Activated CD4-positive, alpha-beta memory T cell treated with anti-CD3 and anti-CD28 coated beads, Interleukin-2, amount 10 ng/mL, durations not matched to agents 7 days and 5 days (primary cell): Measurements from ENCODE around the gene SCN8A. TPM values are rescaled to one million over a fixed set of nuclear protein-coding genes. Genes with fewer than 3 reads are reported as not detected.
A peak's percentile ranks its signal among the peaks of the same experiment; 100 is the strongest.

Experiments
- CTCF ChIA-PET: fragments of 350-600 bp; sonication (Branson Sonifier 250); formaldehyde crosslinking; loops from one replicate; lab custom pipeline; 2021; ENCODE audit warnings: antibody characterized with exemption, inconsistent platforms; lab: Charles Lee
- POLR2A ChIA-PET: fragments of 350-600 bp; sonication (Branson Sonifier 250); formaldehyde crosslinking; loops from one replicate; lab custom pipeline; 2021; ENCODE audit warnings: antibody characterized with exemption; lab: Charles Lee
- DNase-seq: peaks from one replicate; pipeline ENCODE4 v3.0.0-alpha.2; 2020
- H3K27ac Mint-ChIP-seq: one replicate; pipeline ENCODE4 v1.8.0; 2021; ENCODE audit warnings: mild to moderate bottlenecking, mixed read lengths
- H3K27me3 Mint-ChIP-seq: one replicate; pipeline ENCODE4 v1.8.0; 2021; ENCODE audit warnings: mixed read lengths
- H3K36me3 Mint-ChIP-seq: one replicate; pipeline ENCODE4 v1.8.0; 2021; ENCODE audit warnings: low read depth, mixed read lengths
- H3K4me1 Mint-ChIP-seq: one replicate; pipeline ENCODE4 v1.8.0; 2021; ENCODE audit warnings: mixed read lengths
- H3K4me3 Mint-ChIP-seq: one replicate; pipeline ENCODE4 v1.8.0; 2021; ENCODE audit warnings: mild to moderate bottlenecking, mixed read lengths
- H3K9me3 Mint-ChIP-seq: one replicate; pipeline ENCODE4 v1.8.0; 2021; ENCODE audit warnings: mixed read lengths
- total RNA-seq, 2 experiments: library from RNA; stranded (reverse); gene quantifications; one replicate each; pipeline ENCODE4 v1.2.3, GENCODE V29; 2021

The SCN8A gene
- total RNA-seq, 2 experiments from 2014 or later: 0.33 to 0.58 TPM

GRCh38 chr12:51841727-51842126 lies 250.7 kb downstream of the SCN8A start:
- no peak for DNase-seq
- ChIA-PET POLR2A (no interaction called here), CTCF (no interaction called here)
- no peaks in the 10 kb centered on the region for H3K36me3 Mint-ChIP-seq
- H3K27ac Mint-ChIP-seq: no peak overlapping the region
- peaks cover 48% of the 10 kb centered on the region for H3K27me3 Mint-ChIP-seq
- peaks cover 4% of the 10 kb centered on the region for H3K4me1 Mint-ChIP-seq
- H3K9me3 Mint-ChIP-seq: no peaks in the 10 kb centered on the region
- H3K4me3 Mint-ChIP-seq: no peak overlapping the region

- ChIA-PET CTCF (no interaction called here), POLR2A (no interaction called here)
- no peaks in the 10 kb centered on the region for H3K9me3 Mint-ChIP-seq
- no peaks in the 10 kb centered on the region for H3K36me3 Mint-ChIP-seq
- no peak overlapping the region for H3K27ac Mint-ChIP-seq
- no peak for DNase-seq
- no peak overlapping the region for H3K4me3 Mint-ChIP-seq
- peaks cover 47% of the 10 kb centered on the region for H3K27me3 Mint-ChIP-seq
- peaks cover 4% of the 10 kb centered on the region for H3K4me1 Mint-ChIP-seq
Observed at GRCh38 chr12:51844854-51845253, 253.8 kb downstream of the SCN8A start.

- H3K4me3 Mint-ChIP-seq: no peak overlapping the region
- H3K27ac Mint-ChIP-seq: no peak overlapping the region
- H3K4me1 Mint-ChIP-seq: peaks cover 5% of the 10 kb centered on the region
- ChIA-PET POLR2A (no interaction called here), CTCF (no interaction called here)
- peaks cover 45% of the 10 kb centered on the region for H3K27me3 Mint-ChIP-seq
- no peaks in the 10 kb centered on the region for H3K36me3 Mint-ChIP-seq
- no peaks in the 10 kb centered on the region for H3K9me3 Mint-ChIP-seq
- no peak for DNase-seq
Observed at GRCh38 chr12:51845482-51845881, 254.4 kb downstream of the SCN8A start.

DNA sequence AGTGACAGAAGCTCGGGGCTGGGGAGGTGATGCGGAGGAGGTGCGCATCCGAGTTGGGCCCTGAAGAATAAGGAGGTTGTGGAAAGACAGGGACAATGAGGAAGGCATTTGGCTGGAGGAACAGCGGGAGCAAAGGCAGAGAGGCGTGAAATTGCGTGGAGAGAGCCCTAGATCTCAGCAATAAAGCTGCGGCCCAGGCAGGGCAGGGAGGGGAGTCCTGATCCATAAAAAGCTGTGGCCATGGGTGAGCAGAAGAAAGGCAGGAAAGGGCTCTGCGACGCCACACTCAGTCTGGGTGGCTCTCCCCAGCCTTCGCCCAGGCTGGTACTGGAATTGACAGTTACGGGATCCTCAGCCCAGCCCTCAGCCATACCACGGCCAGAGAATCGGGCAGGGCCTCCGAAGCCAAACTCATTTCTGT lies 255.2 kb downstream of the SCN8A start:
- POLR2A ChIA-PET: no interaction called here
- H3K9me3 Mint-ChIP-seq: no peaks in the 10 kb centered on the region
- peaks cover 47% of the 10 kb centered on the region for H3K27me3 Mint-ChIP-seq
- peaks cover 13% of the 10 kb centered on the region for H3K4me1 Mint-ChIP-seq
- H3K4me3 Mint-ChIP-seq: no peak overlapping the region
- no peaks in the 10 kb centered on the region for H3K36me3 Mint-ChIP-seq
- H3K27ac Mint-ChIP-seq: no peak overlapping the region
- CTCF ChIA-PET: no interaction called here
- DNase-seq: no peak

DNA sequence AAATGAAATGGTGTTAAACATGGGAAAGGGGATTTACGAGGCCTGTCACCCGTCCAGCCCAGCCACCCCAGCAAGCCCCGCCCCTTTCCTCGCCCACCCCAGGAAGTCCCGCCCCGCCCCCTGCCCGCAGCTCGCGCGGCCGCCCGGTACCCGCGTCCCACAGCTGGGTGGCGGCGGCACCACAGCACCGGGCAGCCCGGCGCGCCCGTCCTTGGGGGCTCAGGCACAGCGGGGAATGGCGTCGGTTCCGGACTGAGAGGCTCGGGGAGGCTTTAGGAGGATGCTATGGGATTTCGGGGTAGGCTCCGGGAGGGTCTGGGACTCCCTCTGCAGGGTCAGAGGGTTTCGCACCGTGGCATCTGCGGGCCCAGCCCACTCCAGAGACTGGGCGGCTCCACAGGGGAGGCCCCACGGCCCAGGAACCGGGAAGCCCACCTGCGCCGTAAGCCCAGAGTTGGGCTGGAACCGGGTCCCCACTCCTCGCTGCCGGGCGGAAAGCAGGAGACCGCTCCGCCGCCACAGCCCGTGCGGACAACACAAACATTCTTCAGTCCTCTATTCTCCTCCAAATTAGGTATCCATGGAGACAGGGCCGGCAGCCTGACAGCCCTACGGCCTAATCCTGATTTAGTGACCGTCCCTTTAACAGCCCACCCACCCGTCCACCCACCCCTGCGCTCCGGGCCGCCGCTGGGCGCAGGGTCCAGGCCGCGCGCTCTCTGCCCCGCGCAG lies 256.0 kb downstream of the SCN8A start:
- CTCF ChIA-PET: no interaction called here
- POLR2A ChIA-PET: no interaction called here

DNA sequence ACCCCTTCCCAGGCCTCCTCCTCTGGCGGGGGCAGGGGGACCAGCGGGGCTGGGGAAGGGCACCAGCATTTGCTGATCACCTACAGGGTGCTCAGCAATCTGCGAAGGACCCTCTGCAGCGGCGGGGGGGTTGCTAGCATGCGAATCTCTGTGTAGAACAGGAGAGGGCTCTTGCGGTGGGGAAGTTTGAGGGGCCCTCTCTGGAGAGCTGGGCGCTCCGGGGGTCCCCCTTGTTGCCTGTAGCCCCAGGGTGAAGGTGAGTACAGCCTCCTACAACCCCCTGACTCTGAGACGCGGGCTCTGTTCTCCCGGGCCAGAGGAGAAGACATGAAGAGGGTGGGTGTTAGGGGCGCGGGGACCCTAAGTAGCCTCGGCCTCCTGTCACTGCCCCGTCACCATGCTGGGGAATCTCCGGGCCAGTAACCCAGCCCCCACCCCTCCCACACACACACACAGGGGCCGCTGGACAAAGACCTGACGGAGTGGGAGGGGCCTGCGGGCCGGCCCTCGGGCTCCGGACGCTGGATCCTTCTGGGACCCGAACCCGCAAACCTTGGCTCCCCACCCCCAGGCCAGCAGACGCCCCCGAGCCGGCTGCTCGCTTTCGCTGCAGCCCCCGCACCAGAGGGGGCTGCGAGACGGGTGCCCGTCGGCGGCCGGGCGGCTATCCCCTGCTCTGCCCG lies 256.8 kb downstream of the SCN8A start:
- CTCF ChIA-PET: no interaction called here
- POLR2A ChIA-PET: no interaction called here
- DNase-seq: no peak
- Mint-ChIP-seq H3K9me3 (no peaks in the 10 kb centered on the region), H3K27ac (no peak overlapping the region), H3K4me1 (peaks cover 28% of the 10 kb centered on the region), H3K36me3 (no peaks in the 10 kb centered on the region), H3K4me3 (no peak overlapping the region), H3K27me3 (peaks cover 57% of the 10 kb centered on the region)

More for the DNA sequence above, 256.0 kb downstream of the SCN8A start:
- Mint-ChIP-seq H3K27ac (no peak overlapping the region), H3K36me3 (no peaks in the 10 kb centered on the region), H3K9me3 (no peaks in the 10 kb centered on the region), H3K27me3 (peaks cover 51% of the 10 kb centered on the region), H3K4me3 (peak overlapping the region; percentile 9), H3K4me1 (peaks cover 21% of the 10 kb centered on the region)
- DNase-seq: peak; percentile 25

- H3K36me3 Mint-ChIP-seq: no peaks in the 10 kb centered on the region
- no peak for DNase-seq
- peaks cover 30% of the 10 kb centered on the region for H3K4me1 Mint-ChIP-seq
- H3K27ac Mint-ChIP-seq: no peak within 1 kb of the TSS
- no peak within 1 kb of the TSS for H3K4me3 Mint-ChIP-seq
- ChIA-PET POLR2A (no interaction called here), CTCF (no interaction called here)
- H3K27me3 Mint-ChIP-seq: peaks cover 62% of the 10 kb centered on the region
- H3K9me3 Mint-ChIP-seq: no peaks in the 10 kb centered on the region
Observed at GRCh38 chr12:51848326-51848727, 257.3 kb downstream of the SCN8A start, which contains the start of gene FIGNL2. FIGNL2 (minus strand) TSS chr12:51848718; CDS start chr12:51822413, 26,305 bp downstream.

DNA sequence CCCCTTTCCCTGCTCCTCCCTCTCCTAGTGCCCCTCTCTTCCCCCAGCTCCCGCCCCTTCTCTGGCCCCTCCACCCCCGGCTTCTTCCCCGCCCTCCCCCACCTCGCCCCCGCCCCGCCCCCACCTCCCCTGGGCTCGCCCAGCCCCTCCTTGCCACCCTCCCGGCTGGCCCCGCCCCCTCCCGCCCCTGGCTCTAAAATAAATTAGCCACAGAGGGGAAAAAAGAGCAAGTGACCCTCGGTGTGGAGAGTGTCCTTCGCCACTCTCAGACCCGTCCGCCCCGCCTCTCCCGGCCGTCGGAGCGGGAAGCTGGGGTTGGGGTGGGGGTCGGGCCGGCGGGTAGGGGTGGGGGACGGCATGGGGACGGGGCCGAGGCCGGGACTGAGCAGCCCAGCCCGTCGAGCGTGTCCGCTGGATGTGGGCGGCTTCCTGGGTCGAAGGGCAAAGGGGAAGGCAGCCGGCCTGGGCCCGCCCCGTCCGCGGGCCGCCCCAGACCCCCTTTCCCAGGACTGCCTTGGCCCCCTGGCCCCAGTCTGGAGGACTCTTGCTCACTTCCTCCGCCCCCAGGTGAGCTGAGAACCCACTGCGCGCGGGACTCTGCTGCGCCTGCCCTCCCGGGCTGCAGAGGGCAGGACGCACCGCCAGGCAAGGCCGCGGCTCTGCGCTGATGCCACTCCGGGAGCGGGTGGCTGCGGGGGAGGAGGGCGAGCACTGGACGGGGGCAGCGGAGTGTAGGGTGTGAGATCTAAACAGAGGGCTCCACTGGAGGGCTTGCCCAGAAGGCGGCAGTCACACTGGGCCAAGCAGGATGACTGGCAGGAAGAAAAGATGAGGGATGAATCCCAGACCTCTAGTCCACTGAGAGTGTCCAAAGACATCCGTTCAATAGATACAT lies 258.1 kb downstream of the SCN8A start:
- ChIA-PET POLR2A (no interaction called here), CTCF (no interaction called here)
- H3K4me3 Mint-ChIP-seq: no peak overlapping the region
- H3K36me3 Mint-ChIP-seq: no peaks in the 10 kb centered on the region
- H3K4me1 Mint-ChIP-seq: peaks cover 30% of the 10 kb centered on the region
- H3K9me3 Mint-ChIP-seq: no peaks in the 10 kb centered on the region
- H3K27ac Mint-ChIP-seq: no peak overlapping the region
- H3K27me3 Mint-ChIP-seq: peaks cover 61% of the 10 kb centered on the region
- no peak for DNase-seq

GRCh38 chr12:51850081-51850964 lies 259.3 kb downstream of the SCN8A start:
- Mint-ChIP-seq H3K27ac (no peak overlapping the region), H3K4me1 (peaks cover 30% of the 10 kb centered on the region), H3K9me3 (no peaks in the 10 kb centered on the region), H3K4me3 (no peak overlapping the region), H3K27me3 (peaks cover 51% of the 10 kb centered on the region), H3K36me3 (no peaks in the 10 kb centered on the region)
- ChIA-PET POLR2A (no interaction called here), CTCF (no interaction called here)
- no peak for DNase-seq

GRCh38 chr12:51850965-51851299 lies 259.9 kb downstream of the SCN8A start:
- Mint-ChIP-seq H3K9me3 (no peaks in the 10 kb centered on the region), H3K27me3 (peaks cover 45% of the 10 kb centered on the region), H3K4me1 (peaks cover 30% of the 10 kb centered on the region), H3K4me3 (no peak overlapping the region), H3K27ac (no peak overlapping the region), H3K36me3 (no peaks in the 10 kb centered on the region)
- DNase-seq: no peak
- POLR2A ChIA-PET: no interaction called here
- CTCF ChIA-PET: no interaction called here

- POLR2A ChIA-PET: no interaction called here
- no peak for DNase-seq
- Mint-ChIP-seq H3K9me3 (no peaks in the 10 kb centered on the region), H3K36me3 (no peaks in the 10 kb centered on the region), H3K4me3 (no peak overlapping the region), H3K4me1 (peaks cover 27% of the 10 kb centered on the region), H3K27ac (no peak overlapping the region), H3K27me3 (peaks cover 44% of the 10 kb centered on the region)
- CTCF ChIA-PET: interaction anchor here (0.6 to 1.1 kb wide), 5 partner anchors 24 to 874 kb away, joined by 3 to 5 read pairs (median 3); no protein-coding TSS in a partner anchor
Observed at GRCh38 chr12:51851413-51852124, 260.5 kb downstream of the SCN8A start.
